Kidney (tissue), 14 donors: ENCODE measurements around the gene NPIPB6. TPM values are rescaled to one million over a fixed set of nuclear protein-coding genes. Genes with fewer than 3 reads are reported as not detected.

Experiments used
- DNase-seq, 5 donors: peaks; one replicate each; pipeline ENCODE4 v3.0.0-alpha.2; 2013 to 2020
- FAIRE-seq: peaks from 2 replicates; lab custom pipeline; 2012; peaks lifted over from hg19 to GRCh38; lab: Jason Lieb, UNC
- H3K27ac ChIP-seq, 2 donors: one replicate each; pipeline ENCODE4 v1.7.0; 2013; ENCODE audit warnings: low read depth in 2 of 2, low read length in 2 of 2, inconsistent platforms in 1 of 2
- H3K27me3 ChIP-seq: one replicate; pipeline ENCODE4 v1.7.1; 2013; ENCODE audit warnings: low read length, inconsistent platforms; ENCODE audit not compliant: control insufficient read depth, insufficient read depth
- H3K36me3 ChIP-seq, 3 donors: one replicate each; pipeline versions ENCODE4 v1.7.0 to v1.7.1; 2013; ENCODE audit warnings: low read length in 3 of 3, control low read depth in 1 of 3, inconsistent platforms in 1 of 3; ENCODE audit not compliant: insufficient read depth in 3 of 3, control insufficient read depth in 2 of 3
- H3K4me1 ChIP-seq, 3 donors: one replicate each; pipeline versions ENCODE4 v1.7.0 to v1.7.1; 2013; ENCODE audit warnings: low read length in 3 of 3, inconsistent platforms in 1 of 3, low read depth in 1 of 3; ENCODE audit not compliant: control insufficient read depth in 2 of 3, insufficient read depth in 2 of 3
- H3K4me3 ChIP-seq, 3 donors: one replicate each; pipeline versions ENCODE4 v1.7.0 to v1.8.1; 2013; ENCODE audit warnings: low read length in 3 of 3, control low read depth in 1 of 3, inconsistent platforms in 1 of 3
- H3K9ac ChIP-seq, 3 donors: one replicate each; pipeline versions ENCODE4 v1.7.0 to v1.7.1; 2013; ENCODE audit warnings: low read length in 3 of 3, control low read depth in 1 of 3, inconsistent platforms in 1 of 3
- H3K9me3 ChIP-seq, 3 donors: one replicate each; pipeline versions ENCODE4 v1.7.0 to v1.7.1; 2013; ENCODE audit warnings: low read length in 3 of 3, control low read depth in 1 of 3, inconsistent platforms in 1 of 3; ENCODE audit not compliant: control insufficient read depth in 2 of 3, insufficient read depth in 1 of 3
- intact Hi-C: fragments of 100-400 bp; cut with DNase I; formaldehyde crosslinking; loops from one replicate; pipeline ENCODE4 v1.11.1; 2022
- polyA plus RNA-seq: library from polyadenylated mRNA; stranded (reverse); fragments of 350-450 nt; fragmentation: Illumina TruSeq; extraction: RNeasy Lipid Tissue Mini Kit (QIAGEN cat#74804); gene quantifications from one replicate; pipeline ENCODE4 v1.2.3, GENCODE V29; 2014; ENCODE audit warnings: low read depth, low replicate concordance; ENCODE audit not compliant: insufficient read depth
- total RNA-seq: library from RNA; stranded (reverse); fragmentation: NEBNext Ultra II Directional; extraction: Animal tissue kit (Norgen Biotek cat#: 25700); gene quantifications from one replicate; pipeline ENCODE4 v1.2.1, GENCODE V29; 2021
- TF ChIP-seq, protein P1 (sequence below): IDR thresholded peaks from 3 replicates; pipeline ENCODE4 v1.5.1; 2012; ENCODE audit warnings: mild to moderate bottlenecking, moderate library complexity, borderline replicate concordance; ENCODE audit not compliant: insufficient read depth; ENCODE audit errors: extremely low read depth
- donor health status: control.
- donor health status: control.
- donor health status: control.
- donor health status: control.
- donor health status: control.
- donor health status: DM: yes; HTN: yes; CAD: no.
- donor health status: Normal renal cell carcinoma (clear cell type).

Gene NPIPB6
- total and polyA plus RNA-seq, 2 donors from 2014 or later, result 2.4 TPM; not detected in 1

GRCh38 chr16:28304214-28304613, 59.1 kb downstream of the NPIPB6 start:
- DNase-seq, result peak in 3 of 5 donors; percentile 61 to 82 (median 68)
- Histone ChIP-seq H3K9me3 (no peaks in the 10 kb centered on the region), H3K4me1 (no peaks in the 10 kb centered on the region), H3K27ac (no peak overlapping the region), H3K9ac (no peak overlapping the region), H3K27me3 (no peaks in the 10 kb centered on the region), H3K36me3 (no peaks in the 10 kb centered on the region), H3K4me3 (no peak overlapping the region)
- TF ChIP-seq, protein P1, sequence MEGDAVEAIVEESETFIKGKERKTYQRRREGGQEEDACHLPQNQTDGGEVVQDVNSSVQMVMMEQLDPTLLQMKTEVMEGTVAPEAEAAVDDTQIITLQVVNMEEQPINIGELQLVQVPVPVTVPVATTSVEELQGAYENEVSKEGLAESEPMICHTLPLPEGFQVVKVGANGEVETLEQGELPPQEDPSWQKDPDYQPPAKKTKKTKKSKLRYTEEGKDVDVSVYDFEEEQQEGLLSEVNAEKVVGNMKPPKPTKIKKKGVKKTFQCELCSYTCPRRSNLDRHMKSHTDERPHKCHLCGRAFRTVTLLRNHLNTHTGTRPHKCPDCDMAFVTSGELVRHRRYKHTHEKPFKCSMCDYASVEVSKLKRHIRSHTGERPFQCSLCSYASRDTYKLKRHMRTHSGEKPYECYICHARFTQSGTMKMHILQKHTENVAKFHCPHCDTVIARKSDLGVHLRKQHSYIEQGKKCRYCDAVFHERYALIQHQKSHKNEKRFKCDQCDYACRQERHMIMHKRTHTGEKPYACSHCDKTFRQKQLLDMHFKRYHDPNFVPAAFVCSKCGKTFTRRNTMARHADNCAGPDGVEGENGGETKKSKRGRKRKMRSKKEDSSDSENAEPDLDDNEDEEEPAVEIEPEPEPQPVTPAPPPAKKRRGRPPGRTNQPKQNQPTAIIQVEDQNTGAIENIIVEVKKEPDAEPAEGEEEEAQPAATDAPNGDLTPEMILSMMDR, result no peak
- no peak for FAIRE-seq
- intact Hi-C loops, result no loop called here

GRCh38 chr16:28303132-28303531, 60.2 kb downstream of the NPIPB6 start:
- Histone ChIP-seq H3K9ac (no peak overlapping the region), H3K27me3 (no peaks in the 10 kb centered on the region), H3K4me1 (no peaks in the 10 kb centered on the region), H3K9me3 (no peaks in the 10 kb centered on the region), H3K27ac (no peak overlapping the region), H3K36me3 (no peaks in the 10 kb centered on the region), H3K4me3 (no peak overlapping the region)
- DNase-seq (no peak), FAIRE-seq (no peak)
- TF ChIP-seq, protein P1, result no peak
- intact Hi-C loops, result no loop called here

GRCh38 chr16:28301620-28302019, 61.7 kb downstream of the NPIPB6 start:
- DNase-seq, result no peak
- no peak overlapping the region for H3K9ac ChIP-seq
- no peaks in the 10 kb centered on the region for H3K4me1 ChIP-seq
- no peaks in the 10 kb centered on the region for H3K27me3 ChIP-seq
- no peak overlapping the region for H3K4me3 ChIP-seq
- intact Hi-C loops, result no loop called here
- FAIRE-seq, result no peak
- no peaks in the 10 kb centered on the region for H3K9me3 ChIP-seq
- TF ChIP-seq, protein P1, result no peak
- no peaks in the 10 kb centered on the region for H3K36me3 ChIP-seq
- H3K27ac ChIP-seq, result no peak overlapping the region

DNA sequence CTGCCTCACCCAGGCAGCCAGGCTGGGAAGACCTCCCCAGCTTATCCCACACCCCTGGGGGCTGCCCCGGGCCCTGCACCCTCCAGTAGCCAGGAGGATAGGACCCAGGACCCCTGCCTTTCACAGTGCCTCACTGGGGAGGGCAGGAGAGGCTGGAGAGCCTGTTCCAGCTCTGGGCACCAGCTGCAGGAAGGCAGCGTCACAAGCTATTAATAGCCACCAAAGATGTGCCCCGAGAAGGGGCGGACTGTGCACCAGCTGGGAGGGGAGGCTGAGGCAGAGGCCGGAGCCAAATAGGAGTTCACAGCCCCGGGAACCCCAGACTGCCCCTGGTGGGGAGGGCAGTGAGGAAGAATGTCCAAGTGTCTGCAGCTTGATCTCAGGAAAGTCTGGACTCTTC, 62.2 kb downstream of the NPIPB6 start:
- FAIRE-seq, result no peak
- Histone ChIP-seq H3K27me3 (no peaks in the 10 kb centered on the region), H3K4me1 (no peaks in the 10 kb centered on the region), H3K36me3 (no peaks in the 10 kb centered on the region), H3K9ac (no peak overlapping the region), H3K9me3 (no peaks in the 10 kb centered on the region), H3K4me3 (no peak overlapping the region), H3K27ac (no peak overlapping the region)
- TF ChIP-seq, protein P1, result no peak
- no peak for DNase-seq
- intact Hi-C loops, result no loop called here
